M059J (cell line): Measurements from ENCODE around the gene CD274. TPM values are rescaled to one million over a fixed set of nuclear protein-coding genes. Genes with fewer than 3 reads are reported as not detected.
"Not testable (repeated sequence)": the region's sequence is repeated elsewhere in the genome, so short reads cannot be mapped to it uniquely, and the experiment has no call there.

Experiments used
- DNase-seq: peaks from one replicate; pipeline ENCODE4 v3.0.0-alpha.2; 2012; ENCODE audit warnings: low read depth
- total RNA-seq: library from RNA; depleted of rRNA; stranded (reverse); fragments of >200 nt; shearing (Covaris generic); gene quantifications from 2 replicates; pipeline ENCODE4 v1.2.3, GENCODE V29; 2014; rRNA removed

The CD274 gene
- 26.7 and 31.2 TPM in 2 replicates for total RNA-seq

DNA sequence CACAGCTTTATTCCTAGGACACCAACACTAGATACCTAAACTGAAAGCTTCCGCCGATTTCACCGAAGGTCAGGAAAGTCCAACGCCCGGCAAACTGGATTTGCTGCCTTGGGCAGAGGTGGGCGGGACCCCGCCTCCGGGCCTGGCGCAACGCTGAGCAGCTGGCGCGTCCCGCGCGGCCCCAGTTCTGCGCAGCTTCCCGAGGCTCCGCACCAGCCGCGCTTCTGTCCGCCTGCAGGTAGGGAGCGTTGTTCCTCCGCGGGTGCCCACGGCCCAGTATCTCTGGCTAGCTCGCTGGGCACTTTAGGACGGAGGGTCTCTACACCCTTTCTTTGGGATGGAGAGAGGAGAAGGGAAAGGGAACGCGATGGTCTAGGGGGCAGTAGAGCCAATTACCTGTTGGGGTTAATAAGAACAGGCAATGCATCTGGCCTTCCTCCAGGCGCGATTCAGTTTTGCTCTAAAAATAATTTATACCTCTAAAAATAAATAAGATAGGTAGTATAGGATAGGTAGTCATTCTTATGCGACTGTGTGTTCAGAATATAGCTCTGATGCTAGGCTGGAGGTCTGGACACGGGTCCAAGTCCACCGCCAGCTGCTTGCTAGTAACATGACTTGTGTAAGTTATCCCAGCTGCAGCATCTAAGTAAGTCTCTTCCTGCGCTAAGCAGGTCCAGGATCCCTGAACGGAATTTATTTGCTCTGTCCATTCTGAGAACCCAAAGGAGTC is at the start of gene CD274:
CD274 (plus strand) TSS at position 184 of the 733 bp plus-strand sequence. CDS start 5,572 bp downstream, outside the sequence.
- DNase-seq: peak; percentile 98

- no peak for DNase-seq
These were observed 48.1 kb upstream of the CD274 start for GRCh38 chr9:5402217-5402616.

DNA sequence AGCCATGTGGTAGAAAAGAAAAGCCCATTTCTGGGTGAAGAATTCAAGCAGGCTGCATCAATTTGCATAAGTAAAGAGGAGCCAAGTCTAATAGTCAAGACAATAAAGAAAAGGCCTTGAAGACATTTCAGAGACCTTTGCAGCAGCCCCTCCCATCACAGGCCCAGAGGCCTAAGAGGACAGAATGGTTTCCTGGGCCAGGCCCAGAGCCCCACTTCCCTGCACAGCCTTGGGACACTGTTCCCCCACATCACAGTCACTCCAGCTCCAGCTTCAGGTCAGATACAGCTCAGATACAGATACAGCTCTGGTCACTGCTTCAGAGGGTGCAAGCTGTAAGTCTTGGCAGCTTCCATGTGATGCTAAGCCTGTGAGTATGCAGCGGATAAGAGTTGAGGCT is 41.7 kb upstream of the CD274 start:
- no peak for DNase-seq

GRCh38 chr9:5416953-5417352 is 33.4 kb upstream of the CD274 start:
- no peak for DNase-seq

DNA sequence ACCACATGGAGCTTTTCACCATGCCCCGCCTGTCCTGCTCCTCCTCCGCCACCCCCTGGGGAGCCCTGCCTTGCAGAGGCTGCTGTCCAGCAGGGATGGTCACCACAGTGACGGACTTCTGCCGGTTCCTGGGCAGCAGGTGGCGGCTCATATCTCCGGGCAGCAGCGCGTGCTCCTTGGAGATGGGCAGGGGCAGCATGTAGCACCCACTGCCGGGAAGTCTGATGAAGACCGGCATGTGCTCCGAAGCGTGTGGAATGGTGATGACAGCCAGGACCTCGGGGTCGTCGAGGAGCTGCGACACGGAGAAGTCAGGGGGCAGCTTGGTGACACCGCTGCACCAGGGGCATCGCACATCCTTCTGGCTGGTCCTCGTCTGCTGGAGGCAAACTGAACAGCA is 31.9 kb upstream of the CD274 start:
- DNase-seq: no peak

GRCh38 chr9:5419987-5420386 is 30.4 kb upstream of the CD274 start:
- DNase-seq: no peak

DNA sequence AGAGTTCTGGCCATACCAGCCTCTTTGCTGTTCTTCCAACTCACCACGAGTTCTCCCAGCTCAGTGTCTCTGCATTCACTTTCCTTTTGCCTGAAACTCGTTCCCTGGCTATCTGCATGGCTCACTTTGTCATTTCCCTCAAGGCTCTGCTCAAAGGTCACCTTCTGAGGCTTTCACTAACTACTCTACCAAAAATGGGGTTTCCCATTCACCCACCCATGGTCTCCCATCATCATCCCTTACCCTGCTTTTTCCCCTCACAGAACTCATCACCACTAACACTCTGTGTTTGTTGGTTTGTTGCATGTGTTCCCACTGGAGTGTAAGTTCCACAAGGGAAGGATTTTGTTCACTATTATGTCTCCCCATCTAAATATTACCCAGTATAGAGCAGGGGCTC is 29.2 kb upstream of the CD274 start:
- no peak for DNase-seq

- no peak for DNase-seq
These were observed 28.1 kb upstream of the CD274 start for GRCh38 chr9:5422276-5422675.

- DNase-seq: peak; percentile 48
These were observed 25.2 kb upstream of the CD274 start for GRCh38 chr9:5425006-5425628.

- DNase-seq: no peak
These were observed 23.3 kb upstream of the CD274 start for GRCh38 chr9:5427005-5427404.

GRCh38 chr9:5428172-5428571 is 22.2 kb upstream of the CD274 start:
- no peak for DNase-seq

- DNase-seq: no peak
These were observed 21.4 kb upstream of the CD274 start for GRCh38 chr9:5428794-5429528.

DNA sequence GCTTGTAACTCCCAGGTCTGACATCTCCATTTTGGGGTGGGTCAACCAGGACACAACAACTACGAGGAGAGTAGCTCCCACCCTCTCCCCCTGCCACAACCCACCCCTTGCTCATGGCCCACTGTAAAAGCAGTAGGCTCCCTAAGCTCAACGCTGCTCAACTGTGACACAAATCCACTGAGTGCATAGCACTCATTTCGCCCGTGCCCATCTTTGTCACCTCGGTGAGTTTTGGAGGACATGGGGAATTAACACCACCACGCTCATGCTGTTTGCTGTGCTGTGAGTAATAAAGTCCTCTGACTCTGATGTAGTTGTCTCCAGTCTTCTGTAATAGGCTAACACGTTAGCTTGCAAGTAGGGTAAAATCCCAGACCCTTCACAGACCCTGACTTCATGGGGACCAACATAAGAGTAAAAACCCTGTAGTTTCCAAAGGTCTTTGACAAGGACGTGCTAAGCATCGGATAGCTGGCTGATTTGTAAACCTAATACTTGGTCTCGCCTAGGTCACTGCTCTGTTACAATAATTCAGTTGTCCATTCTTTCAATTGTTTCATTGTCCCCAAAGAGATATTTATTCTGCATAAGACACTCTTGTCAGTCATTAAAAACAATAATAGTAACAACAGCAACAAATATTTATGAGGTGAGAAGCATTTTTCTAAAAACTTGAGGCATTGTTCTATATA is 20.3 kb upstream of the CD274 start:
- no peak for DNase-seq

GRCh38 chr9:5430912-5431311 is 19.4 kb upstream of the CD274 start:
- no peak for DNase-seq

GRCh38 chr9:5432890-5433289 is 17.5 kb upstream of the CD274 start:
- DNase-seq: not testable (repeated sequence)

DNA sequence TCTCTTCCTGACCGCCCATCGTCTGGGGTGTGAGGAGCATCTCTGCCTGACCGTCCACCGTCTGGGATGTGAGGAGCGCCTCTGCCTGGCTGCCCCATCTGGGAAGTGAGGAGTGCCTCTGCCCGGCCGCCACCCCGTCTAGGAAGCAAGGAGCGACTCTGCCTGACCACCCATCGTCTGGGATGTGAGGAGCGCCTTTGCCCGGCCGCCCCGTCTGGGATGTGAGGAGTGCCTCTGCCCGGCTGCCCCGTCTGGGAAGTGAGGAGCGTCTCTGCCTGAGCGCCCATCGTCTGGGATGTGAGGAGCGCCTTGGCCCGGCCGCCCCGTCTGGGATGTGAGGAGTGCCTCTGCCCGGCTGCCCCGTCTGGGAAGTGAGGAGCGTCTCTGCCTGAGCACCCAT is 17.0 kb upstream of the CD274 start:
- DNase-seq: not testable (repeated sequence)

- DNase-seq: not testable (repeated sequence)
These were observed 16.2 kb upstream of the CD274 start for GRCh38 chr9:5433841-5434810.

- peak; percentile 85 for DNase-seq
These were observed 14.4 kb upstream of the CD274 start for GRCh38 chr9:5435912-5436311.

GRCh38 chr9:5436441-5436840 is 13.9 kb upstream of the CD274 start:
- no peak for DNase-seq

DNA sequence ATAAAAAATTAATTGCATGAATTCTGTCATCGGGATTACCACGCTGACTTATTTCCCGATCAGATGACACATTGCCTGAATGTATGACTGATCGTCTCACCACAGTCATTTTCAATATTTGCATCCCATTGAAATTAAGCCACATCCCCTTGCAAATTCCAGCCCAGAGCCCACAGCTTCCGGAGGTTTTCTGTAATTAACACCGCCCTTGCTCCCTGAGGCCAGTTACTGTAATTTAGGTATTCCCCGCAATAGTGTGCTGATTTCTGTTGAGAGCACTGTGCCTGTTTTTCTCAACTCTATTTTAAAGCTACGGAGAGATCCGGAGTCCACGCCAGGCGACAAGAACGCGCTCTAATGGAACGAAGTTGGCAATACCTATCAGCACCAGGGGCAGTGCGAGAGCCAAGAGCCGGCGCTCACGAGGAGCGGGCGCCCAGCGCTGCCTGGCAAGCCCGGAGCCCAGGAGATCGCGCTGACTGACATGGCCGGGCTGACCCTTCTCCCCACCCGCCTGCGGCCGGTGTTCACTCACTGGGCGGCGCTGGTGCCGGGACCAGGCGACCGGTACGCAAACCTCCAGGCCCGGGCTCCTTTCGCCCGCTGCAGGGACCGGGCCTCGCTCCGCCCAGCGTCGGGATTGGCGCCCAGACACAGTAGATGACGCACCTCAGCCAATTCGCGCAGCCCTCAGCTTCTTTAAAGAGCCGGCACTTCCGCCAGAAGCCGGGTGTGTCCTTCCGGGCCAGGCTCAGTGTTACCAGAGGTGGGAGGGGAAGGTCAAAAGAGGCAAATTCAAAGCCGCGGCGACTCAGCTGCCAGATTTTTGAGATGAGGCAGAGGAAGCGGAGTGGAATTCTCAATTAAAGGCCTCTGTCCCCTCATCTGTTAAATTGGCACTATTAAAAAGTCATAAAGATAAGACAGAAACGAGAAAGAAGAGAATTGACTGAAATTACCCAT is 12.8 kb upstream of the CD274 start, which contains the start of gene PLGRKT:
PLGRKT (minus strand) TSS at position 672 of the 963 bp plus-strand sequence. CDS start 5,948 bp downstream, outside the sequence.
- DNase-seq: peak; percentile 96
